ENCODE measurements around the gene SASH3. TPM values are rescaled to one million over a fixed set of nuclear protein-coding genes. Genes with fewer than 3 reads are reported as not detected.

Gene SASH3
- total RNA-seq, 2 donors from 2014 or later = 243 to 317 TPM

DNA sequence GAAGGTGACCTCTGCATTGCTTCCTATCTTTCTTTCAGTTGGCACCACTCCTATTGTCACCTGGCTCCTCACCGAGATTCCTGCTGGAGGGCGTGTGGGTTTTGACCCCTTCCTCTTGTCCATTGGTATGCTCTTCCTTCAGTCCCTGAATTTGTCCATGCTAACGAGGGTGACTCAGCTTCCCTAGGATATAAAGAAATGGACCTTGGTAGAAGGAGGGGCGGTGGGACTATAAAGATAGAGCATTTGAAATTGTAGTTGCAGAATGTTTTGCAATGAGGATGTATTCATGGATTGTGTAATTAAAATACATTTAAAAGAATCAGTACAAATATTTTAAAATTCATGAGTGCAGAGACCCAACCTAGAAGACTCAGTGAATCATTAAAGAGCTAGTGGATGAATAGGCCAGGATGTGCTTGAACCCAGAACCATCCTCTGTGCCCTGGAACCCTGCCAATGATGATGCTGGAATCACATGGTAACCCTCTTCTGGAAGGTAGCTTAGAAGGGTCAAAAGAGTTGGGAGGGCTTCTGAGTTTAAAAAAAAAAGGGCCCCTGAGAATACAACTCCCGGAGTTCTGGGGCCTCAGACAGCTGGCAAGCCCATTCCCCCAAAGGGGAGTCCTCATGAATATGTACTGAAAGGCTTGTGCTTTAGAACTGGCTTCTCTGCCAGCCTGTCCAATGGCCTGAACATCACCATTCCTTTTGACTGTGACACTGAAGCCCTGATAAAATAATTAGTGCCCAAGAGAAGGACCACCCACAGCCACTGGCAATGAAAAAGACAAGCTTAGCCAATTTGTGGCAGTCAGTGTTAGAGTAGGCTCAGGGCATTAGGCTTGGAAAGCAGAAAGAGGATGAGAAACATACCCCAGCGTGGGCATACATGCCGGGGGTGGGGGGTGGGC, 32.9 kb upstream of the SASH3 start:
- DNase-seq (ENCODE audit: low spot score) (no peak), ATAC-seq (no peak)
- no peaks in the 10 kb centered on the region for H3K36me3 Mint-ChIP-seq
- H3K27ac Mint-ChIP-seq = no peak overlapping the region
- peaks cover 37 to 44% of the 10 kb centered on the region in 2 donors for H3K4me1 Mint-ChIP-seq (ENCODE audit: low read depth in 2 of 2)
- no peaks in the 10 kb centered on the region for H3K27me3 Mint-ChIP-seq
- no peak overlapping the region for H3K4me3 Mint-ChIP-seq
- H3K9me3 Mint-ChIP-seq = no peaks in the 10 kb centered on the region

- no peak for DNase-seq (ENCODE audit: low spot score)
- Mint-ChIP-seq H3K9me3 (no peaks in the 10 kb centered on the region), H3K4me3 (no peak overlapping the region), H3K4me1 (ENCODE audit: low read depth in 2 of 2) (peaks cover 38 to 44% of the 10 kb centered on the region in 2 donors), H3K27ac (no peak overlapping the region), H3K36me3 (no peaks in the 10 kb centered on the region), H3K27me3 (no peaks in the 10 kb centered on the region)
- ATAC-seq = no peak
These were observed 32.2 kb upstream of the SASH3 start for GRCh38 chrX:129747533-129747932.

- Mint-ChIP-seq H3K27me3 (no peaks in the 10 kb centered on the region), H3K9me3 (no peaks in the 10 kb centered on the region), H3K27ac (peak overlapping the region; percentile 26 to 42), H3K4me3 (no peak overlapping the region), H3K4me1 (ENCODE audit: low read depth in 2 of 2) (peaks cover 37 to 38% of the 10 kb centered on the region in 2 donors), H3K36me3 (no peaks in the 10 kb centered on the region)
- ATAC-seq = no peak
- DNase-seq (ENCODE audit: low spot score) = no peak
These were observed 31.4 kb upstream of the SASH3 start for GRCh38 chrX:129748305-129748704.

- DNase-seq (ENCODE audit: low spot score) = no peak
- Mint-ChIP-seq H3K36me3 (no peaks in the 10 kb centered on the region), H3K27ac (no peak overlapping the region), H3K9me3 (no peaks in the 10 kb centered on the region), H3K4me1 (ENCODE audit: low read depth in 2 of 2) (peaks cover 32% of the 10 kb centered on the region in 2 donors), H3K27me3 (no peaks in the 10 kb centered on the region), H3K4me3 (no peak overlapping the region)
- no peak for ATAC-seq
These were observed 30.7 kb upstream of the SASH3 start for GRCh38 chrX:129749069-129749468.

DNA sequence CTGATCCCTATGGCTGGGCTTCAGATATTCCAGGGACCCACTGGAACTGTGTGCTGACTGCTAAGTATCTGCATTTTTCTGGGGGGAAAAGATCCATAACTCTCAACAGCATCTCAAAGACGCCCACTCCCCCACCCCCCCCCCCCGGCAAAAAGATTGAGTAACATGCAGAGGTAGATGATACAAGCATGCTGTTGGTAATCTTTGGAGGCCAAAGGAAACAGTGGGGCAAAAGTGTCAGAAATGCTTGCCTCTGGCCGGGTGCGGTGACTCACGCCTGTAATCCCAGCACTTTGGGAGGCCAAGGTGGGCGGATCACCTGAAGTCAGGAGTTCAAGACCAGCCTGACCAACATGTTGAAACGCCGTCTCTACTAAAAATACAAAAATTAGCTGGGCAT, 28.8 kb upstream of the SASH3 start:
- DNase-seq (ENCODE audit: low spot score) (no peak), ATAC-seq (no peak)
- peaks cover 22 to 28% of the 10 kb centered on the region in 2 donors for H3K4me1 Mint-ChIP-seq (ENCODE audit: low read depth in 2 of 2)
- no peaks in the 10 kb centered on the region for H3K36me3 Mint-ChIP-seq
- H3K4me3 Mint-ChIP-seq = peak overlapping the region; percentile 62
- H3K27ac Mint-ChIP-seq = peak overlapping the region; percentile 52 to 80
- no peaks in the 10 kb centered on the region for H3K27me3 Mint-ChIP-seq
- H3K9me3 Mint-ChIP-seq = no peaks in the 10 kb centered on the region

DNA sequence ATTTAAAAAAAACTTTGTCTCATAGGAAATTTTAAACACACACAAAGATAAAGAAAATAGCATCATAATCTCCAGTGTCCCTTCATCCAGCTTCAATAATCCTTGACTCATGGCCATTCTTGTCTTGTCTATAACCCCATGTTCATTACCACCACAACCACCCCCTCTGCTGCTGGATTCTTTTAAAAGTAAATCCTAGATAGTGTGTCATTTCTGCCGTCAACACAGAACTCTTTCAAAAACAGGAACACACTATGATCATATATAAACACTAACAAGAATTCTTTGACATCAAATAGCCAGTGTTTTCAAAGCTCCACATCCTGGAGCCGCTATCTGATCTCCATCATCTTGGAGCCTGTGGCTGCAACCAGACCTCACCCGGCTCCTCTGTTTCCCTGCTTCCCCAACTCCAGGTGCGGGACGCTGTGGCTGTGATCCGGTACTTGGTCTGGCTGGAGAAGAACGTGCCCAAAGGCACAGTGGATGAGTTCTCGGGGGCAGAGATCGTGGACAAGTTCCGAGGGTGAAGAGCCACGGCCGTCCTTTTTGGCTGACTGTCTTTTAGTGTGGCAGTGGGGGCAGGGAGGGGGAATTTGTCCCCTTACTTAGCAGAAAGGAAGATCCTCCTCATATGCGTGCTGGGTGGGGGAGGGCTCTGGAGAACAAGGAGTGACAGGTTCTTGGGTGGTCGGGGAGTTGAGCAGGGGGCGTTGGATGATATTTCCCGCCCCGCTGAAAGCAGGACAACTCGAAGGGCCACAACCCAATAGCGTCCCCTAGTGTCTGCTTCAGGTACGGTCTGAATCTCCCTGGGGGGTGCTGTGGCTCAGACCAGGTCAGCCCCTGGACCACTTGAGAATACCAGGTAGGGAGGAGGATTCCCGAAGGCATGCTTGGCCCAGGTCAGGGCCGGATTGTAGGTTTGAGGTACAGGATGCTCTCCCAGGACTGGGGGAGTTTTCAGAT, 25.4 kb upstream of the SASH3 start:
- Mint-ChIP-seq H3K4me1 (ENCODE audit: low read depth in 2 of 2) (peaks cover 37 to 53% of the 10 kb centered on the region in 2 donors), H3K27ac (peak overlapping the region; percentile 14 to 79), H3K4me3 (peak overlapping the region; percentile 48), H3K9me3 (no peaks in the 10 kb centered on the region), H3K27me3 (no peaks in the 10 kb centered on the region), H3K36me3 (no peaks in the 10 kb centered on the region)
- no peak for ATAC-seq
- no peak for DNase-seq (ENCODE audit: low spot score)

DNA sequence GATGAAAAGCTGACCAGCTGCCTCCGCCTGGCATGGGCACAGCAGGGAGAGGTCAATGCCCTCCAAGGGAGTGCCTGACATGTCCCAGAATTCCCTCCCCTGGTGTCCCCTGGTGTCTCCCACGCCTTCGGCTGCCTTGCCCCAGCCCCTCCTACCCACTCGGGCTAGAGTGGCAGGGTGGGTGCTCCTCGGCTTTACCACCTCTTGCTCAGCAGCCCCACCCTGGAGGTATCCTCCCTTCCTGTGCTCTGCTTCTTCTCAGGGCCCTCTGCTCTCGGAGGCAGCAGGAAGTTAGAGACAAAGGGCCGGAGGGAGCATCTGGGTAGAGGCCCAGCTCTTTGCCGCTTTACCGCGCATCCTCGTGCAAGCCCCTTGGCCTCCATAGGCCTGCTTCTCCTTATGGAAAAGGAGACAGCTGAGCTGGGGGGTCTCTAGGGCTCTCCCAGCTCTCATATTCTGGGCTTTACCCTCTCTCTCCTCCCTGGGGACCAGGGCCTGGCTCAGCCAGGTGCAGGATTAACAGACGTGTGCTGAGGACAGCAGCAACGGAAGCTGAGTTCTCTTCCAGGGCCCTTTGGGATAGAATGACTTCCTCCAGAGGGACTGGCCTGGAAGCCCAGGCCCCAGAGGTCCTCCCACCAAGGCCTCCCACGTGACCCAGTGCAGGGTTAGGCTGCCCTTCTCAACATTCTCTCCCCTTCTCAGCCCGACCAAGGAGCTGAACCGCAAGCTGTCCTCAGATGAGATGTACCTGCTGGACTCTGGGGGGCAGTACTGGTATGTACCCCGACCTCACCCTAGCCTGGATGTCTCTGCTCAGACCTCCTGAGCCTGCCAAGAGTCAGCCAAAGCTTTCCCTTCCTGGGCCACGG, 23.7 kb upstream of the SASH3 start:
- peak in 1 of 2 donors; percentile 27 for ATAC-seq
- H3K4me1 Mint-ChIP-seq (ENCODE audit: low read depth in 2 of 2) = peaks cover 52 to 67% of the 10 kb centered on the region in 2 donors
- H3K27ac Mint-ChIP-seq = peak overlapping the region; percentile 26 to 79

DNA sequence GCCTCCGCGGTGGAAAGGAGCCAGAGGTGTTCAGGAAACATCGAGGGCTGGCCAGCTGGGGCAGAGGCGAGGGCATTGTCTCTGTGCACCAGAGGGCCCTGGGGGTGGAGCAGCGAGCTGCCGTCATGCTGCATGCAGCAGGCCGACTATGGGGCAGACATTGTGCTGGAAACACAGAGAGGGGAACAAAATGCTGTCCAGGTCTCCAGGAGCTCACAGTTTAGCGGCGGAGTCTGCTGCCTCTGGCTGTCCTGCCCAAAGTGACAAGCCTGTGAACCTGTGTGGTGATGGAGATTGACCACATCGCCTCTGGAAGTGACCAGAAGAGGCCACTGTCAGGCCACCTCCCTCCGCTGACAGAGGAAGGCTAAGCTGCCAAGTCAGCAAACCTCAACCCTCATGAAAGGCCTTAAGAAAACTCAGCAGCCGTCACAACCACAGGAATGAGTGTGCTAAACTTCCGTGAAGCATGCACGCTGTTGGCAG, 20.1 kb upstream of the SASH3 start:
- no peaks in the 10 kb centered on the region for H3K36me3 Mint-ChIP-seq
- DNase-seq (ENCODE audit: low spot score) = peak; percentile 74
- peak overlapping the region; percentile 81 to 84 for H3K27ac Mint-ChIP-seq
- H3K4me3 Mint-ChIP-seq = peak overlapping the region; percentile 60
- H3K9me3 Mint-ChIP-seq = no peaks in the 10 kb centered on the region
- ATAC-seq = peak; percentile 85 to 90
- no peaks in the 10 kb centered on the region for H3K27me3 Mint-ChIP-seq
- peaks cover 35 to 55% of the 10 kb centered on the region in 2 donors for H3K4me1 Mint-ChIP-seq (ENCODE audit: low read depth in 2 of 2)

More for the DNA sequence above, 23.7 kb upstream of the SASH3 start:
- Mint-ChIP-seq H3K9me3 (no peaks in the 10 kb centered on the region), H3K36me3 (no peaks in the 10 kb centered on the region), H3K27me3 (no peaks in the 10 kb centered on the region), H3K4me3 (peak overlapping the region; percentile 22)
- no peak for DNase-seq (ENCODE audit: low spot score)

DNA sequence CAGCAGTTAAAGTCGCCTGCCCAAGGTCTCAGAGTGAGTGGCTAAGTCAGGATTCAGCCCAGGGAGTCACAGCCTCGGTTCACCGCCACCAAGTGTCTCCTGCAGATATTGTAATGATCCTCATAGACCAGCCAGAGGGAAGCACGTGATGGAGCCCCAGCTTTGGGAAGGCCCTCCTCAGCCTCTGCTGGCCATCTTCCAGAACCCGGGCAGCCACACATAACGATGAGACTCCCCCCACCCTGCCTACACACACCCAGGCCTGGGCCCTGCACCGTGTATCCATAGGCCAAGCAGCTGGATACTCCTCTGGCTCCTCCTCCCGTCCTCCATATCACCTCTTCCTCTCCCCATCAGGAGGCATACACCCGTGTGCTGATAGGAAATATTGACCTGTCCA, 19.6 kb upstream of the SASH3 start:
- ATAC-seq (peak; percentile 2 to 29), DNase-seq (ENCODE audit: low spot score) (no peak)
- Mint-ChIP-seq H3K4me1 (ENCODE audit: low read depth in 2 of 2) (peaks cover 31 to 51% of the 10 kb centered on the region in 2 donors), H3K27ac (peak overlapping the region; percentile 81 to 84), H3K9me3 (no peaks in the 10 kb centered on the region), H3K36me3 (no peaks in the 10 kb centered on the region), H3K27me3 (no peaks in the 10 kb centered on the region), H3K4me3 (peak overlapping the region; percentile 60)

GRCh38 chrX:129760981-129761380, 18.8 kb upstream of the SASH3 start:
- Mint-ChIP-seq H3K4me1 (ENCODE audit: low read depth in 2 of 2) (peaks cover 33 to 49% of the 10 kb centered on the region in 2 donors), H3K4me3 (no peak overlapping the region), H3K9me3 (no peaks in the 10 kb centered on the region), H3K36me3 (no peaks in the 10 kb centered on the region), H3K27ac (peak overlapping the region; percentile 81 to 84), H3K27me3 (no peaks in the 10 kb centered on the region)
- ATAC-seq = no peak
- DNase-seq (ENCODE audit: low spot score) = no peak

GRCh38 chrX:129761596-129761995, 18.2 kb upstream of the SASH3 start:
- Mint-ChIP-seq H3K27me3 (no peaks in the 10 kb centered on the region), H3K27ac (no peak overlapping the region), H3K9me3 (no peaks in the 10 kb centered on the region), H3K4me3 (no peak overlapping the region), H3K36me3 (no peaks in the 10 kb centered on the region), H3K4me1 (ENCODE audit: low read depth in 2 of 2) (peaks cover 35 to 46% of the 10 kb centered on the region in 2 donors)
- DNase-seq (ENCODE audit: low spot score) = no peak
- no peak for ATAC-seq

- Mint-ChIP-seq H3K4me3 (no peak overlapping the region), H3K9me3 (no peaks in the 10 kb centered on the region), H3K36me3 (no peaks in the 10 kb centered on the region), H3K4me1 (ENCODE audit: low read depth in 2 of 2) (peaks cover 34 to 46% of the 10 kb centered on the region in 2 donors), H3K27me3 (no peaks in the 10 kb centered on the region), H3K27ac (no peak overlapping the region)
- ATAC-seq (no peak), DNase-seq (ENCODE audit: low spot score) (no peak)
These were observed 17.3 kb upstream of the SASH3 start for GRCh38 chrX:129762448-129762847.

- no peak overlapping the region for H3K4me3 Mint-ChIP-seq
- no peaks in the 10 kb centered on the region for H3K36me3 Mint-ChIP-seq
- H3K9me3 Mint-ChIP-seq = no peaks in the 10 kb centered on the region
- DNase-seq (ENCODE audit: low spot score) = no peak
- ATAC-seq = no peak
- H3K27ac Mint-ChIP-seq = no peak overlapping the region
- H3K4me1 Mint-ChIP-seq (ENCODE audit: low read depth in 2 of 2) = peaks cover 28 to 41% of the 10 kb centered on the region in 2 donors
- no peaks in the 10 kb centered on the region for H3K27me3 Mint-ChIP-seq
These were observed 16.1 kb upstream of the SASH3 start for GRCh38 chrX:129763666-129764065.

All from natural killer cell treated with Interleukin-12 subunit alpha and Interleukin-12 subunit beta and Interleukin-15 and Interleukin-18, amount 100 ng/mL, for 72 hours (primary cell).